Esophagus squamous epithelium (tissue), 5 donors: ENCODE results near the gene IGLL5. TPM values are rescaled to one million over a fixed set of nuclear protein-coding genes. Genes with fewer than 3 reads are reported as not detected.
"Not testable (repeated sequence)": the region's sequence is repeated elsewhere in the genome, so short reads cannot be mapped to it uniquely, and the experiment has no call there.

Source experiments
- DNase-seq: peaks from one replicate; lab custom pipeline; 2025; lab: John Stamatoyannopoulos, UW
- H3K27ac ChIP-seq, 4 donors: fragments of 200-600 bp; sonication (generic); one replicate each; pipeline ENCODE4 v1.5.1; 2016 to 2019; ENCODE audit warnings: mild to moderate bottlenecking in 1 of 4
- H3K27me3 ChIP-seq, 4 donors: fragments of 200-600 bp; sonication (generic); 1 replicate in 3 of 4; 2 replicates in 1 of 4; pipeline versions ENCODE4 v1.5.1 to v1.6.0; 2017 to 2021; ENCODE audit warnings: antibody characterized with exemption in 1 of 4
- H3K36me3 ChIP-seq, 3 donors: fragments of 200-600 bp; sonication (generic); one replicate each; pipeline ENCODE4 v1.5.1; 2016 to 2019
- H3K4me1 ChIP-seq, 3 donors: fragments of 200-600 bp; sonication (generic); one replicate each; pipeline ENCODE4 v1.5.1; 2017 to 2019
- H3K4me3 ChIP-seq, 4 donors: fragments of 200-600 bp; sonication (generic); 1 replicate in 3 of 4; 2 replicates in 1 of 4; pipeline ENCODE4 v1.5.1; 2016 to 2019; ENCODE audit warnings: mild to moderate bottlenecking in 2 of 4, moderate library complexity in 1 of 4
- H3K9me3 ChIP-seq, 3 donors: fragments of 200-600 bp; sonication (generic); one replicate each; pipeline ENCODE4 v1.5.1; 2016 to 2019
- POLR2A ChIP-seq, 4 donors: fragments of 450-650 bp; IDR thresholded peaks; one replicate each; pipeline ENCODE4 v1.6.1; 2017; ENCODE audit warnings: antibody characterized with exemption in 4 of 4, mild to moderate bottlenecking in 4 of 4, moderate library complexity in 3 of 4
- WGBS, 2 donors: methylation state at CpG; one replicate each; pipeline ENCODE4 v1.1.5; 2018; 5-methylcytosine and 5-hydroxymethylcytosine counted together
- intact Hi-C: fragments of 100-400 bp; cut with DNase I; formaldehyde crosslinking; loops from one replicate; pipeline ENCODE4 v1.15.0; 2022
- total RNA-seq, 4 donors: library from RNA; depleted of rRNA; stranded (reverse); fragments of >200 nt; gene quantifications; one replicate each; pipeline ENCODE4 v1.1.0, GENCODE V29; 2016
- TF ChIP-seq, protein P1 (sequence below), 6 experiments: fragments of 450-650 bp in 4 of 6; fragments of 200-600 bp in 2 of 6; sonication (generic) in 2 of 6; IDR thresholded peaks; one replicate each; pipeline ENCODE4 v1.5.1; 2016 to 2019; ENCODE audit warnings: antibody characterized with exemption in 6 of 6, mild to moderate bottlenecking in 4 of 6, moderate library complexity in 4 of 6
- donor health status: DM: yes; HTN: yes; CAD: no.

Gene IGLL5
- total RNA-seq, 4 donors from 2014 or later = 5.0 to 20.7 TPM; not detected in 2

DNA sequence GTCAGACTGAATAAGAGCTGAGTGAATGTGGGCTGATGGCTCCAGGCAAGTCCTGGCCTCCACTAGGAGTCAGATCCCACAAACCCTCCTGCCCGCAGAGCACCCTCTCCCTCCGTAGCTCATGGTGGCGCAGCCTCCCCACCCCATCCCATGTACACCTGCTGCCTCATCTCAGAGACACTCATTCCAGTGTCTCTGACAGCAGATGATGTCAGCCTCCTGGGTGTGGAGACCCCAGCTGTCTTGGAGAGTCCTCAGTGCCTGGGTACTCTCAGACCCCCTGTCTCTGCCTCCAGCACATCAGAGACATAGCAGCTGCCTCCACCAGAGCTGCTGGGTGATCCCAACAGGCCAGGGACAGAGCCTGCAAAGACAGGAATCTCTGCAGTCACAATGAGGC is 9.5 kb downstream of the IGLL5 start:
- no peak for TF ChIP-seq POLR2A (IDR thresholded peaks at IDR 0.05)
- TF ChIP-seq, protein P1, sequence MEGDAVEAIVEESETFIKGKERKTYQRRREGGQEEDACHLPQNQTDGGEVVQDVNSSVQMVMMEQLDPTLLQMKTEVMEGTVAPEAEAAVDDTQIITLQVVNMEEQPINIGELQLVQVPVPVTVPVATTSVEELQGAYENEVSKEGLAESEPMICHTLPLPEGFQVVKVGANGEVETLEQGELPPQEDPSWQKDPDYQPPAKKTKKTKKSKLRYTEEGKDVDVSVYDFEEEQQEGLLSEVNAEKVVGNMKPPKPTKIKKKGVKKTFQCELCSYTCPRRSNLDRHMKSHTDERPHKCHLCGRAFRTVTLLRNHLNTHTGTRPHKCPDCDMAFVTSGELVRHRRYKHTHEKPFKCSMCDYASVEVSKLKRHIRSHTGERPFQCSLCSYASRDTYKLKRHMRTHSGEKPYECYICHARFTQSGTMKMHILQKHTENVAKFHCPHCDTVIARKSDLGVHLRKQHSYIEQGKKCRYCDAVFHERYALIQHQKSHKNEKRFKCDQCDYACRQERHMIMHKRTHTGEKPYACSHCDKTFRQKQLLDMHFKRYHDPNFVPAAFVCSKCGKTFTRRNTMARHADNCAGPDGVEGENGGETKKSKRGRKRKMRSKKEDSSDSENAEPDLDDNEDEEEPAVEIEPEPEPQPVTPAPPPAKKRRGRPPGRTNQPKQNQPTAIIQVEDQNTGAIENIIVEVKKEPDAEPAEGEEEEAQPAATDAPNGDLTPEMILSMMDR (IDR thresholded peaks at IDR 0.05) = no peak
- Histone ChIP-seq H3K27ac (no peak overlapping the region), H3K9me3 (no peaks in the 10 kb centered on the region), H3K4me1 (no peaks in the 10 kb centered on the region), H3K36me3 (no peaks in the 10 kb centered on the region), H3K27me3 (peaks cover 0 to 59% (median 0%) of the 10 kb centered on the region in 4 donors), H3K4me3 (no peak overlapping the region)
- no peak for DNase-seq
- intact Hi-C loops = no loop called here
- WGBS, 2 donors = 89 to 90% methylated on average over 3 of the region's 3 CpGs

DNA sequence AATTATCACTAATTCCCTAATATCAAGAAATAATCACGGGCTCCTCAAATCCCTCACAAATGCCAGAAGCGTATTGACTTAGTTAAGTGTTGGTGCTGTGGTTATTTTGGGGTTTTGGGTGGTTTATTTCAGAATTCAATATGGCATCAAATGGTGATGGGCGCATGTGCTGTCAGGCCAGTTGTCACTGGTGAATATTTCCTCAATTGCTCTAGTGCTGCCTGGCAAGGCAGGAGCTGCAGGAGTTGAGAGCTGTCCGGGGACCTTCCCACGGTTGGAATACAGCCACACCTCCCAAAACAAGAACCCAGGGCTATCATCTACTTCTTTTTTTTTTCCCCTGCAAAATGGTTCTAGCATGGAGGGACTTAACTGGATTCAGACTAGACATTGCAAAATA is 10.3 kb downstream of the IGLL5 start:
- H3K36me3 ChIP-seq = no peaks in the 10 kb centered on the region
- intact Hi-C loops = no loop called here
- no peak overlapping the region for H3K4me3 ChIP-seq
- H3K9me3 ChIP-seq = no peaks in the 10 kb centered on the region
- TF ChIP-seq, protein P1 (IDR thresholded peaks at IDR 0.05) = no peak
- no peak for TF ChIP-seq POLR2A (IDR thresholded peaks at IDR 0.05)
- peaks cover 0 to 55% (median 0%) of the 10 kb centered on the region in 4 donors for H3K27me3 ChIP-seq
- WGBS, 2 donors = 61 to 80% methylated on average over 3 to 5 of the region's 5 CpGs
- DNase-seq = no peak
- H3K27ac ChIP-seq = no peak overlapping the region
- no peaks in the 10 kb centered on the region for H3K4me1 ChIP-seq

DNA sequence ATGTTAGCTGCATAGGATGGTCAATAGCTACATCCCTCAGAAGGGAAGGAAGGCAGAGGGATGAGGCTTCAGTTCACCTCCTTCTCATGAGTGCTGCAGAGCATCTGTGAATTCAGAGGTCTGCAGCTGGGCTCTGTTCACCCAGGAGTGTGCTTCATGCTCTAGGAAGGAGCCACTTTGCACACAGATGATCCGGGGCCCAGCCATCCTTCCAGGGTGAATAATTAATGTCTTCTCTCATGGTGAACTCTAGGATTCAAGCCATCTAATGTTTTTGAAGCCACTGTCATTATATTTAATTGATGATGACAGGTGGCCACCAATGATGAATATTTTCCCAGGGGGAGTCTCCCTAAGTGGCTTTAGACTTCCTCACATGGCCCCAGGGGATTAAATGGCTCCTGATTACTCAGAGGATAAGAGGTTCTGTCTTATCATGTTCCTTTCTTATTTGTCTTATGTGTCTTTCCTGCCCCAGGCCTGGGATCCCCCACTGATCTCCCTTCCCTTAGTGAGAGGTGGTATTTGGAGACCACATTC is 10.9 kb downstream of the IGLL5 start:
- intact Hi-C loops, H3K36me3 ChIP-seq, DNase-seq, H3K9me3 ChIP-seq, H3K27ac ChIP-seq, H3K4me3 ChIP-seq, H3K4me1 ChIP-seq: not testable (repeated sequence)
- H3K27me3 ChIP-seq = peaks cover 0 to 52% (median 0%) of the 10 kb centered on the region in 4 donors
- 0 to 38% methylated on average over 1 of the region's 1 CpG for WGBS, 2 donors

DNA sequence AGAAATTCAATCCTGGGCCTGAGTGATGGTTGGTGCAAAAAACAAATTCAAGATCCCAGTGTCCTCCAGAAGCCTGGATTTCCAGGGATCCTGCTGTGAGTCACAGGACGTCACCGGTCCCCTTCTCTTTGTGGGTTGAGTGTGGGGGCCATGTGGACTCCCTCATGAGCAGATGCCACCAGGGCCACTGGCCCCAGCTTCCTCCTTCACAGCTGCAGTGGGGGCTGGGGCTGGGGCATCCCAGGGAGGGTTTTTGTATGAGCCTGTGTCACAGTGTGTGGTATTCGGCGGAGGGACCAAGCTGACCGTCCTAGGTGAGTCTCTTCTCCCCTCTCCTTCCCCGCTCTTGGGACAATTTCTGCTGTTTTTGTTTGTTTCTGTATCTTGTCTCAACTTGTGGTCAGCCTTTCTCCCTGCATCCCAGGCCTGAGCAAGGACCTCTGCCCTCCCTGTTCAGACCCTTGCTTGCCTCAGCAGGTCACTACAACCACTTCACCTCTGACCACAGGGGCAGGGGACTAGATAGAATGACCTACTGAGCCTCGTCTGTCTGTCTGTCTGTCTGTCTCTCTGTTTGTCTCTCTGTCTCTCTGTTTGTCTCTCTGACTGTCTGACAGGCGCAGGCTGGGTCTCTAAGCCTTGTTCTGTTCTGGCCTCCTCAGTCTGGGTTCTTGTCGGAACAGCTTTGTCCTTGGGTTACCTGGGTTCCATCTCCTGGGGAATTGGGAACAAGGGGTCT is 11.9 kb downstream of the IGLL5 start:
- H3K4me3 ChIP-seq, H3K27ac ChIP-seq, intact Hi-C loops, H3K4me1 ChIP-seq, DNase-seq, H3K36me3 ChIP-seq, H3K9me3 ChIP-seq: not testable (repeated sequence)
- H3K27me3 ChIP-seq = peaks cover 0 to 45% (median 0%) of the 10 kb centered on the region in 4 donors
- WGBS, 2 donors = 57 to 61% methylated on average over 3 to 5 of the region's 9 CpGs

DNA sequence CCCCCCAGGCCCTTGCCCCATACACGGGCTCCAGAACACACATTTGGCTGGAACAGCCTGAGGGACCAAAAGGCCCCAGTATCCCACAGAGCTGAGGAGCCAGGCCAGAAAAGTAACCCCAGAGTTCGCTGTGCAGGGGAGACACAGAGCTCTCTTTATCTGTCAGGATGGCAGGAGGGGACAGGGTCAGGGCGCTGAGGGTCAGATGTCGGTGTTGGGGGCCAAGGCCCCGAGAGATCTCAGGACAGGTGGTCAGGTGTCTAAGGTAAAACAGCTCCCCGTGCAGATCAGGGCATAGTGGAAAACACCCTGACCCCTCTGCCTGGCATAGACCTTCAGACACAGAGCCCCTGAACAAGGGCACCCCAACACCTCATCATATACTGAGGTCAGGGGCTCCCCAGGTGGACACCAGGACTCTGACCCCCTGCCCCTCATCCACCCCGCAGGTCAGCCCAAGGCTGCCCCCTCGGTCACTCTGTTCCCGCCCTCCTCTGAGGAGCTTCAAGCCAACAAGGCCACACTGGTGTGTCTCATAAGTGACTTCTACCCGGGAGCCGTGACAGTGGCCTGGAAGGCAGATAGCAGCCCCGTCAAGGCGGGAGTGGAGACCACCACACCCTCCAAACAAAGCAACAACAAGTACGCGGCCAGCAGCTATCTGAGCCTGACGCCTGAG is 13.1 kb downstream of the IGLL5 start:
- H3K27ac ChIP-seq, H3K4me1 ChIP-seq, H3K9me3 ChIP-seq, H3K4me3 ChIP-seq, intact Hi-C loops, H3K36me3 ChIP-seq, DNase-seq: not testable (repeated sequence)
- H3K27me3 ChIP-seq = peaks cover 0 to 40% (median 0%) of the 10 kb centered on the region in 4 donors
- WGBS, 2 donors = 73% methylated on average over 3 of the region's 16 CpGs; no CpG with 5 or more reads in 1 of the 2 donors

DNA sequence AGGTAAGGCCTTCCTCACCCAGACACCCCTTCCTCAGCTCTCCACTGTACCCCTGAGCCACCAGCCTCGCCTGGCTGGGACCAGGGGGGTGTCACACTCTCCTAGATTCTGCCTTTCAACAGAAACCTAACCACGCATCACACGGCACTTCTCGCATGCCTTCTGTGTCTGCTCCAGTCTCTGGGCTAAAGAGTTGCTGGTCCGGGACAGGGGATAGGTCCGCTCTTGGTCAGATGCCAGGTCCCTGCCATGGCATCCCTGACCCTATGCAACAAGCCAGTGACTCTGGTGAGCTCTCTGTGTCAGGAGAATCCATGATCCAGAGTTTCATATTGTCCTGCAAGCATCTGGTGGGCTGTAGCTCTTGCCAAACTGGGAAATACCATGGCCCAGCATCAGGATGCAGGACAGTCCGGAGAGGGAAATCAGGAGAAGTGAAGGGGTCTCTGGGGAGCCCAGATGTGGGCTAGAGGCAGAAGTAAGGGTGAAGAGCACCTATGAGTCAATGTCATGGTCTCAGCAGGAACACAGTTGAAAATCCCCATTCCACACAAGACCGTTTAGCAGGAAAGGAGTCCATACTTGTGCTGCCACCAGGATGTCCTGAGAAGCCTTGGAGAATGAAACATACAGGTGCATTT is 14.1 kb downstream of the IGLL5 start:
- WGBS, 2 donors = 73 to 77% methylated on average over 6 to 7 of the region's 8 CpGs
- no peaks in the 10 kb centered on the region for H3K4me1 ChIP-seq
- H3K27me3 ChIP-seq = peaks cover 0 to 32% (median 0%) of the 10 kb centered on the region in 4 donors
- no peaks in the 10 kb centered on the region for H3K36me3 ChIP-seq
- H3K9me3 ChIP-seq = no peaks in the 10 kb centered on the region
- TF ChIP-seq POLR2A (IDR thresholded peaks at IDR 0.05) = no peak
- intact Hi-C loops = no loop called here
- no peak overlapping the region for H3K4me3 ChIP-seq
- H3K27ac ChIP-seq = no peak overlapping the region
- DNase-seq = no peak
